Measurements from ENCODE around the gene NXPH4. TPM values are rescaled to one million over a fixed set of nuclear protein-coding genes. Genes with fewer than 3 reads are reported as not detected.

Gene NXPH4
- total and polyA plus RNA-seq, 10 of the 15 experiments (the other 5 are each of a cell fraction or from before 2014, with no cell fraction given), result 0.03 to 0.26 TPM; not detected in 8

GRCh38 chr12:57219205-57219992 lies 2.8 kb downstream of the NXPH4 start (continued):
- no peak for TF ChIP-seq REST (IDR thresholded peaks at IDR 0.05; ENCODE audit: low read depth, low read length)
- TF ChIP-seq RUNX3 (IDR thresholded peaks at IDR 0.05; ENCODE audit: low read length), result no peak
- no peak for TF ChIP-seq PAX8 (IDR thresholded peaks at IDR 0.05)
- no peak for TF ChIP-seq ZNF274 (IDR thresholded peaks at IDR 0.05; ENCODE audit: insufficient read depth, insufficient read length)
- peak; percentile 29 for TF ChIP-seq SUZ12 (IDR thresholded peaks at IDR 0.05; ENCODE audit: unreplicated experiment)
- TF ChIP-seq SMAD1 (IDR thresholded peaks at IDR 0.05; ENCODE audit: low read depth, partially characterized antibody), result no peak

- Histone ChIP-seq H3K79me2 (ENCODE audit: control insufficient read depth, insufficient read depth, low read length) (no peaks in the 10 kb centered on the region), H4K20me1 (ENCODE audit: control insufficient read depth, insufficient read depth) (no peaks in the 10 kb centered on the region), H3K36me3 (ENCODE audit: control insufficient read depth in 2 of 2, insufficient read depth in 2 of 2, low read length in 1 of 2) (no peaks in the 10 kb centered on the region), H3K4me1 (ENCODE audit: control insufficient read depth, insufficient read depth, low read length) (peaks cover 13% of the 10 kb centered on the region), H3K27ac (ENCODE audit: control insufficient read depth, insufficient read depth) (no peak overlapping the region), H3K9ac (ENCODE audit: control insufficient read depth, insufficient read depth, low read length) (no peak overlapping the region), H3K4me2 (ENCODE audit: control insufficient read depth, insufficient read depth) (no peak overlapping the region), H3K9me3 (replicated peaks; ENCODE audit: control insufficient read depth, insufficient read depth, low read length) (no peaks in the 10 kb centered on the region), H3K4me3 (no peak overlapping the region), H2AFZ (ENCODE audit: control insufficient read depth, low read depth, low read length) (no peak overlapping the region), H3K27me3 (replicated peaks in 1 of 2; ENCODE audit: control insufficient read depth in 2 of 2, insufficient read depth in 2 of 2, low read length in 1 of 2) (peaks cover 34 to 42% of the 10 kb centered on the region in 2 experiments)
- no peak for DNase-seq (ENCODE audit: low read depth, low spot score)
- no TSS peak for BruUV-seq (replicated peaks)
- intact Hi-C loops (cut with micrococcal nuclease; ENCODE audit: unreplicated experiment) (no loop called here), in situ Hi-C loops (cut with MboI) (no loop called here)
- ATAC-seq, result no peak
- WGBS (ENCODE audit: insufficient coverage, insufficient replicate concordance, low lambda C conversion rate, missing lambda C conversion rate), result 5% methylated on average over 24 of the region's 38 CpGs
- RAD21 ChIA-PET (ENCODE audit: unreplicated experiment), result interaction anchor here (0.9 kb wide), 1 partner anchor 22 kb away, joined by 3 read pairs; no protein-coding TSS in a partner anchor
- SMC1A ChIA-PET (ENCODE audit: uncharacterized antibody, unreplicated experiment), result interaction anchor here (2.3 kb wide), 1 partner anchor 10 kb away, joined by 10 read pairs; the partner anchor contains the start of gene SHMT2
- TF ChIP-seq PAX5 (IDR thresholded peaks at IDR 0.05; ENCODE audit: borderline replicate concordance, low read depth, low read length), result no peak
- no peak for TF ChIP-seq BCL11A (IDR thresholded peaks at IDR 0.05; ENCODE audit: low read depth, low read length)
- TF ChIP-seq BCLAF1 (IDR thresholded peaks at IDR 0.05), result no peak
- TF ChIP-seq, protein P1, sequence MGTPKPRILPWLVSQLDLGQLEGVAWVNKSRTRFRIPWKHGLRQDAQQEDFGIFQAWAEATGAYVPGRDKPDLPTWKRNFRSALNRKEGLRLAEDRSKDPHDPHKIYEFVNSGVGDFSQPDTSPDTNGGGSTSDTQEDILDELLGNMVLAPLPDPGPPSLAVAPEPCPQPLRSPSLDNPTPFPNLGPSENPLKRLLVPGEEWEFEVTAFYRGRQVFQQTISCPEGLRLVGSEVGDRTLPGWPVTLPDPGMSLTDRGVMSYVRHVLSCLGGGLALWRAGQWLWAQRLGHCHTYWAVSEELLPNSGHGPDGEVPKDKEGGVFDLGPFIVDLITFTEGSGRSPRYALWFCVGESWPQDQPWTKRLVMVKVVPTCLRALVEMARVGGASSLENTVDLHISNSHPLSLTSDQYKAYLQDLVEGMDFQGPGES (IDR thresholded peaks at IDR 0.05), result no peak
- TF ChIP-seq ELK1 (IDR thresholded peaks at IDR 0.05; ENCODE audit: low read depth, low read length), result no peak
- peak; percentile 44 for TF ChIP-seq SUZ12 (IDR thresholded peaks at IDR 0.05; ENCODE audit: unreplicated experiment)
- CTCF ChIA-PET, result interaction anchor here (0.9 to 1.2 kb wide), 2 partner anchors 9 to 22 kb away, joined by 5 to 7 read pairs; partner anchors contain the start of gene SHMT2
- FAIRE-seq, result no peak
- POLR2A ChIA-PET, result interaction anchor here (1.1 kb wide), 1 partner anchor 9 kb away, joined by 4 read pairs; the partner anchor contains the start of gene SHMT2
These were observed 3.6 kb downstream of the NXPH4 start for GRCh38 chr12:57219993-57220754.
